Measurements from ENCODE around the gene CLCNKA.

- TF ChIP-seq RAD21 (IDR thresholded peaks at IDR 0.05 in 1 of 2, conservative IDR thresholded peaks at IDR 0.05 in 1 of 2; ENCODE audit: low read depth in 2 of 2, low read length in 2 of 2): no peak
- no peak for TF ChIP-seq CTCF (IDR thresholded peaks at IDR 0.05; ENCODE audit: control extremely low read depth in 1 of 3, insufficient read depth in 1 of 3, low read depth in 1 of 3, low read length in 3 of 3)
- TF ChIP-seq POLR2A (IDR thresholded peaks at IDR 0.05; ENCODE audit: control extremely low read depth in 1 of 2, low read depth in 2 of 2, low read length in 2 of 2): no peak
- TF ChIP-seq POLR2AphosphoS5 (IDR thresholded peaks at IDR 0.05; ENCODE audit: low read depth, low read length): no peak
- no peak for TF ChIP-seq TAF1 (IDR thresholded peaks at IDR 0.05; ENCODE audit: low read depth, low read length)
- no peak for TF ChIP-seq MAX (IDR thresholded peaks at IDR 0.05)
- TF ChIP-seq ATF2 (IDR thresholded peaks at IDR 0.05; ENCODE audit: low read length): no peak
- no peak for TF ChIP-seq CHD7 (IDR thresholded peaks at IDR 0.05; ENCODE audit: insufficient replicate concordance, low read length)
- TF ChIP-seq EP300 (IDR thresholded peaks at IDR 0.05; ENCODE audit: borderline replicate concordance in 1 of 2, low read depth in 2 of 2, low read length in 2 of 2): no peak
- TF ChIP-seq EGR1 (IDR thresholded peaks at IDR 0.05; ENCODE audit: borderline replicate concordance, low read depth, low read length): no peak
- TF ChIP-seq CBX5 (IDR thresholded peaks at IDR 0.05; ENCODE audit: low read depth, low read length): no peak
- TF ChIP-seq CHD1 (IDR thresholded peaks at IDR 0.05; ENCODE audit: low read depth, low read length): no peak
Measured at GRCh38 chr1:16083486-16083885, 61.6 kb downstream of the CLCNKA start.
